ENCODE data around the gene CAMSAP1.

CAMSAP1 gene

DNA sequence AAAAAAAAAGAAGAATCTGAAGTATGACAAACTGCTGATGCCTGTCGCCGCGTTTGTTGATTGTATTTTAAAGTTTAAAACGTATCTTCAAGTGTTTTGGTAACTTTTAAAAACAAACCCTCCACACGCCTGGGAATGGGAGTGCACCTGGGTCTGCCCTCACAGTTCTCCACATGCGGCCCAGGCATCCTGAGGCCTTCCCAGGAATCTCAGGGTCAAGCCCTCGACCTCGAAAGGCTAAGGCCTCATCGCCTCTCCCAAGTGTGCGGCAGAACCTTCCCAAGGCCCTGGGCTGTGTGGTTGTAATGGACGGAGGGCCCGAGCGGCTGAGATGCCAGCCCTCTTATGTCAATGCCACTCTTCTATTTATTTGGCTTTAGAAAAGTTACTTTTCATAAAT is 94.4 kb downstream of the CAMSAP1 start:
- TF ChIP-seq, protein P1, sequence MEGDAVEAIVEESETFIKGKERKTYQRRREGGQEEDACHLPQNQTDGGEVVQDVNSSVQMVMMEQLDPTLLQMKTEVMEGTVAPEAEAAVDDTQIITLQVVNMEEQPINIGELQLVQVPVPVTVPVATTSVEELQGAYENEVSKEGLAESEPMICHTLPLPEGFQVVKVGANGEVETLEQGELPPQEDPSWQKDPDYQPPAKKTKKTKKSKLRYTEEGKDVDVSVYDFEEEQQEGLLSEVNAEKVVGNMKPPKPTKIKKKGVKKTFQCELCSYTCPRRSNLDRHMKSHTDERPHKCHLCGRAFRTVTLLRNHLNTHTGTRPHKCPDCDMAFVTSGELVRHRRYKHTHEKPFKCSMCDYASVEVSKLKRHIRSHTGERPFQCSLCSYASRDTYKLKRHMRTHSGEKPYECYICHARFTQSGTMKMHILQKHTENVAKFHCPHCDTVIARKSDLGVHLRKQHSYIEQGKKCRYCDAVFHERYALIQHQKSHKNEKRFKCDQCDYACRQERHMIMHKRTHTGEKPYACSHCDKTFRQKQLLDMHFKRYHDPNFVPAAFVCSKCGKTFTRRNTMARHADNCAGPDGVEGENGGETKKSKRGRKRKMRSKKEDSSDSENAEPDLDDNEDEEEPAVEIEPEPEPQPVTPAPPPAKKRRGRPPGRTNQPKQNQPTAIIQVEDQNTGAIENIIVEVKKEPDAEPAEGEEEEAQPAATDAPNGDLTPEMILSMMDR (conservative IDR thresholded peaks at IDR 0.05; ENCODE audit: control insufficient read depth, insufficient read depth, low read depth, low read length): no peak
- DNase-seq (ENCODE audit: low read depth): no peak
- no peak overlapping the region for H3K4me3 ChIP-seq (ENCODE audit: control insufficient read depth, low read depth, low read length)

DNA sequence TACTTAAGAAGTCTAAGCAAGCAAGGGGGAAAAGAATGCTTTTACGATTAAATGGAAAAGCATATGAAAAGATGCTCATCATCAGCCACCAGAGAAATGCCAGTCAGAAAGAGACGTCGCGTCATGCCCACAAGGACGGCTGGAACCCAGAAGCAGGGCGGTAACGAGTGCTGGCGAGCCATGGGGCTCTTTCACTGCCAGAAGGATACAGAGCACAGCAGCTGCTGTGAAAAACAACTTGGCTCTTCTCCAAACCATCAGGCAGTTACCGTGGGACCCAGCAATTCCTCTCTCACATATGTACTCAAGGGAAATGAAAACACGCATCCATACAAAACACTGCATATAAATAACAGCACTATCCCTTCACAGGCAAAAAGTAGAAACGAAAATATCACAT is 95.5 kb downstream of the CAMSAP1 start:
- no peak overlapping the region for H3K4me3 ChIP-seq (ENCODE audit: control insufficient read depth, low read depth, low read length)
- no peak for DNase-seq (ENCODE audit: low read depth)
- TF ChIP-seq, protein P1 (conservative IDR thresholded peaks at IDR 0.05; ENCODE audit: control insufficient read depth, insufficient read depth, low read depth, low read length): no peak

DNA sequence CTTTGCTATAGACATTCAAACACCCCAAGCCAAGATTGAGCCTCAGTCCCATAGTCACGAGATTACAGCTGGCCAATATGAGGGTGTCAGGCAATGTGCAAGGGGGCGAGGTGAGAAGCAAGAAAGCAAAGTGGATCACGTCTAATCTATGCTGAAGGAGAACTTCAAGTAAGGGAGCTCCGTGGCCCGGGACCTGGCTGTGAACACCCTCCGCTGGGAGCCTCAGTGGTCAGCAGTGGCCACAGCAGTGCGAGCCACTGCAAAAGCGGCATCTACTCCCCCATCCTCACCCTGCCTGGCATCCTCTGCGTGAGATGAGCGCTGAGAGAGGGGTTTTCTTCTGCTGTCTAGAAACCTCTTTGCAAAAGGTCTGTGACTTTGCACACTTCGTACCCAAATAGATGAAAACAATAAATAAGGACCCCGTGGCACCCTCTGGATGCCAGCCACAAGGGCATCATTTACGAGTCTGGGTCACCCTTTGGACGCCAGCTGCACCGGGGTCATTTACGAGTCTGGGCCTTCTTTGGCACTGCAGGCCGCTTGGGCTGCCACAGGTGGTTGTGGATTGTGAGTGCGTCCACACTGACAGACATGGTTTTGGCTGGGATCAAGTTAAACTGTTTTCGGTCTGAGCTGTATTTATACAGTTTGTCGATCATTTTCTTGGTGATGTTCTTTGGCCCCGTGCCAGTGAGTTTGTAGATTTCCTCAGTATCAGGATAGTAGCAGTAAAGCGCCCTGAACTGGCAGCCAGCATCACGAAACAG is 96.4 kb downstream of the CAMSAP1 start:
- DNase-seq (ENCODE audit: low read depth): no peak
- TF ChIP-seq, protein P1 (conservative IDR thresholded peaks at IDR 0.05; ENCODE audit: control insufficient read depth, insufficient read depth, low read depth, low read length): no peak
- H3K4me3 ChIP-seq (ENCODE audit: control insufficient read depth, low read depth, low read length): no peak overlapping the region

DNA sequence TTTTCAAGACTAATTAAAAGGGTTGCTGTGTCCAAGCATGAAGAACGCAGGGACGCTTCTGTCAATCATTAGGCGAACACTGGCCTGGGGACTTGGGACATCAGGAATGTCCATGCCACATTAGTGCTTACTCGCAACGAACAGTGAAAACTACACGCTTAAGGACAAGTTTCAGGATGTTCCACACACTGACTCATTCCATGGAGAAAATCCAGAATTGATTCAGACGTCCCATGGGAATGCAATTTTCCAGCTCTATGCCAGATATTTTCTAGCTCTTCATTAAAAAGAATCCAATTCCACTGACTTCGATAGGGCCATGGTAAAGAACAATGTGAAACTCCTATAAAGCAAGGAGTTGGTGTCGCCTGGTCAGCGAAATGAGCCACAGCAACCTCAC is 98.2 kb downstream of the CAMSAP1 start:
- TF ChIP-seq, protein P1 (conservative IDR thresholded peaks at IDR 0.05; ENCODE audit: control insufficient read depth, insufficient read depth, low read depth, low read length): no peak
- peak; percentile 88 for DNase-seq (ENCODE audit: low read depth)
- no peak overlapping the region for H3K4me3 ChIP-seq (ENCODE audit: control insufficient read depth, low read depth, low read length)

DNA sequence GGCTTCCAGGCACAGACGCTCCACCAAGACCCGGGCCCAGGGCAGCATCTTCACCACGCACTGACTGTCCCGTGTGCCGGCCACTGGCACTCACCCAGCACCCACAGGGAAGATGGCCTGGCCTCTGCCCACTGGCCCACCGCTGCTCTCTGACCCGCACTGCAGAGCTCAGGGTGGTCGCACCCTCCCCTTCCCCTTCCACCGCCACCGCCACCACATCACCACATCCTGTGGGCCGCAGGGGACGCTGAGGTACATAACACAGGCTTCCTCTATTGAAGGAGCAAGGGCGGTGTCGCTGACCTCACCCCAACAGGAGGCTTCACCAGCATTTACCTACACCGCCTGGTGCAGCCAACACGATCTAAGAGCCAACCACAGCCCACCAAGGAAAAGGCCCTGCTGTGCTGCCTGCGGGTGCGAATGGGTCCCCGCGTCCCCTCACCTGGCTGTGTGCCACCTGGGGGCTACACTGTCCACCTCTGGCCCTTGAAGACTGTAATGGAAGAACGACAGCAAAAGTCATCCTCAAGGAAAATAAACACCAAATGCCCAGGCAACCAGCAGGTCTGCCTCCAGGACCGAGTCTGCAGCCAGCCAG is 101.8 kb downstream of the CAMSAP1 start:
- no peak for DNase-seq (ENCODE audit: low read depth)
- no peak overlapping the region for H3K4me3 ChIP-seq (ENCODE audit: control insufficient read depth, low read depth, low read length)
- TF ChIP-seq, protein P1 (conservative IDR thresholded peaks at IDR 0.05; ENCODE audit: control insufficient read depth, insufficient read depth, low read depth, low read length): no peak

DNA sequence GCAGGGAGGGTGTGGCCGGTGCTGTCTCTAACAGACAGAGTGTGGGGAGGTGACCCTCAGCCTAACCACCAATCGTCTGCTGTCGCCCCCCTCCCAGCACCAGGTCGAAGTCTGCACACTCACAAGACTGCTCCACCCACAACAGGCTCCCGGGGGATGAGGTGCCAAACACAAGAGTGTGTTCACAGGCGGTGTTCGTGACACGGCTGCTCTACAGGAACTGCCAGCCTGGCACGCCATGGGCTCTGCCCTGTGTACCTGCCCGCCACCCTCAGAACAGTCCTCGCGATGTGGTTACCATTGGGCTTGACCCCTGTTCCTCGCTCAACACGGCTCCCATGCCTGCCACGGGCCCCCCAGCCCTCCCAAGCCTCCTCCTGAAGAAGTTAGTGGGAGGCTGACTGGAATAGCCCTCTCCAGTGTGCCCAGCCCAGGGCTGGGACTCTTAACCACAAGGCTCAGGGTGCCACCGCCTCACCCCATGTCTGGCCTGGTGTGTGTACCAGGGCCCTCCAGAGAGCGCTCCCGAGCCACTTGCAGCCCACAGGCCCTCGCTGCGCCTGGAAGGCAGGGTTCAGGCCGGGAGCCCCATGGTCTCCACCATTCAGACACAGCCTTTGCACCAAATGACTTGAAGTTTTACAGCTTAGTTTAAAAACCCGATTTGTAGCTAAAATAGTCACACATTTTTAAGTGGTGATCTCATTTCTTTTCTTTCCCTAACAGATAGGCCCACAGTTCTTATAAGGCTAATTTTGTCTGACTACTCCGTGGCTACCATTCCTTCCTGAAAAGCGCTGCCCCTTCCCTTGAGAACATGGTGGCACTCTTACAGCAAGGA is 102.5 kb downstream of the CAMSAP1 start:
- H3K4me3 ChIP-seq (ENCODE audit: control insufficient read depth, low read depth, low read length): no peak overlapping the region
- no peak for DNase-seq (ENCODE audit: low read depth)
- TF ChIP-seq, protein P1 (conservative IDR thresholded peaks at IDR 0.05; ENCODE audit: control insufficient read depth, insufficient read depth, low read depth, low read length): no peak

Data from fibroblast of mammary gland (primary cell).